ENCODE measurements around the gene ENO3.

ENO3 gene

GRCh38 chr17:4969551-4970173, 18.7 kb downstream of the ENO3 start:
- H3K9me2 ChIP-seq (replicated peaks; ENCODE audit: control insufficient read depth, low read length): no peaks in the 10 kb centered on the region
- no peak overlapping the region for H3K27ac ChIP-seq (ENCODE audit: low read depth, low read length)
- H3K79me2 ChIP-seq (ENCODE audit: control insufficient read depth, low read length): peaks cover 29% of the 10 kb centered on the region
- TF ChIP-seq CTCF (IDR thresholded peaks at IDR 0.05; ENCODE audit: low read depth, low read length, poor library complexity, severe bottlenecking): no peak
- no peak for TF ChIP-seq EZH2phosphoT487 (IDR thresholded peaks at IDR 0.05; ENCODE audit: borderline replicate concordance, low read length)
- peaks cover 64% of the 10 kb centered on the region for H3K36me3 ChIP-seq (ENCODE audit: control insufficient read depth, low read length)
- H3K4me1 ChIP-seq (ENCODE audit: control insufficient read depth, low read length): peaks cover 19% of the 10 kb centered on the region
- H4K20me1 ChIP-seq (ENCODE audit: control insufficient read depth, insufficient read depth, low read depth, low read length): no peaks in the 10 kb centered on the region
- H3F3A ChIP-seq (ENCODE audit: control insufficient read depth, insufficient read depth): no peaks in the 10 kb centered on the region; the same call in 1 of the 2 replicates
- no peak overlapping the region for H3K4me2 ChIP-seq (ENCODE audit: low read length)
- H3K4me3 ChIP-seq (ENCODE audit: low read length): no peak overlapping the region
- no peaks in the 10 kb centered on the region for H3K9me3 ChIP-seq (ENCODE audit: control insufficient read depth, insufficient read depth, low read length)
- no peaks in the 10 kb centered on the region for H3K27me3 ChIP-seq (ENCODE audit: control insufficient read depth, low read length)

GRCh38 chr17:4970273-4970672, 19.4 kb downstream of the ENO3 start:
- TF ChIP-seq CTCF (IDR thresholded peaks at IDR 0.05; ENCODE audit: low read depth, low read length, poor library complexity, severe bottlenecking) (no peak), EZH2phosphoT487 (IDR thresholded peaks at IDR 0.05; ENCODE audit: borderline replicate concordance, low read length) (no peak)
- H3K4me2 ChIP-seq (ENCODE audit: low read length): no peak overlapping the region

GRCh38 chr17:4971826-4972225, 20.9 kb downstream of the ENO3 start:
- Histone ChIP-seq H3K27me3 (ENCODE audit: control insufficient read depth, low read length) (no peaks in the 10 kb centered on the region), H3K27ac (ENCODE audit: low read depth, low read length) (no peak overlapping the region), H3K4me2 (ENCODE audit: low read length) (no peak overlapping the region), H3K4me1 (ENCODE audit: control insufficient read depth, low read length) (peaks cover 10% of the 10 kb centered on the region), H4K20me1 (ENCODE audit: control insufficient read depth, insufficient read depth, low read depth, low read length) (no peaks in the 10 kb centered on the region), H3K4me3 (ENCODE audit: low read length) (no peak overlapping the region), H3F3A (ENCODE audit: control insufficient read depth, insufficient read depth) (no peaks in the 10 kb centered on the region; the same call in 1 of the 2 replicates), H3K79me2 (ENCODE audit: control insufficient read depth, low read length) (peaks cover 13% of the 10 kb centered on the region), H3K36me3 (ENCODE audit: control insufficient read depth, low read length) (peaks cover 57% of the 10 kb centered on the region), H3K9me2 (replicated peaks; ENCODE audit: control insufficient read depth, low read length) (no peaks in the 10 kb centered on the region), H3K9me3 (ENCODE audit: control insufficient read depth, insufficient read depth, low read length) (no peaks in the 10 kb centered on the region)
- TF ChIP-seq EZH2phosphoT487 (IDR thresholded peaks at IDR 0.05; ENCODE audit: borderline replicate concordance, low read length): no peak
- TF ChIP-seq CTCF (IDR thresholded peaks at IDR 0.05; ENCODE audit: low read depth, low read length, poor library complexity, severe bottlenecking): no peak

More at GRCh38 chr17:4970273-4970672, 19.4 kb downstream of the ENO3 start:
- no peak overlapping the region for H3K27ac ChIP-seq (ENCODE audit: low read depth, low read length)
- H3K79me2 ChIP-seq (ENCODE audit: control insufficient read depth, low read length): peaks cover 27% of the 10 kb centered on the region
- peaks cover 19% of the 10 kb centered on the region for H3K4me1 ChIP-seq (ENCODE audit: control insufficient read depth, low read length)
- H3K36me3 ChIP-seq (ENCODE audit: control insufficient read depth, low read length): peaks cover 66% of the 10 kb centered on the region
- H3K9me2 ChIP-seq (replicated peaks; ENCODE audit: control insufficient read depth, low read length): no peaks in the 10 kb centered on the region
- H4K20me1 ChIP-seq (ENCODE audit: control insufficient read depth, insufficient read depth, low read depth, low read length): no peaks in the 10 kb centered on the region
- H3F3A ChIP-seq (ENCODE audit: control insufficient read depth, insufficient read depth): no peaks in the 10 kb centered on the region; the same call in 1 of the 2 replicates
- no peaks in the 10 kb centered on the region for H3K9me3 ChIP-seq (ENCODE audit: control insufficient read depth, insufficient read depth, low read length)
- no peak overlapping the region for H3K4me3 ChIP-seq (ENCODE audit: low read length)
- H3K27me3 ChIP-seq (ENCODE audit: control insufficient read depth, low read length): no peaks in the 10 kb centered on the region
